PC-3 (cell line): Measurements from ENCODE around the gene ENTPD7. TPM values are rescaled to one million over a fixed set of nuclear protein-coding genes. Genes with fewer than 3 reads are reported as not detected.

Experiments used
- ATAC-seq: fragments of 200-7000 bp; cut with Tn5 transposase; 2 replicates; pipeline ENCODE4 v1.9.1; 2020; ENCODE audit warnings: mild to moderate bottlenecking, moderate library complexity
- BruUV-seq: library from RNA; stranded (reverse); fragments of 400-500 nt; replicated peaks from 2 replicates; lab custom pipeline; 2021; lab: Mats Ljungman, UMichigan
- CTCF ChIA-PET: fragments of 300-600 bp; sonication (Branson Sonifier 250); formaldehyde crosslinking; loops from one replicate; lab custom pipeline; 2022; ENCODE audit warnings: antibody characterized with exemption; lab: Charles Lee
- POLR2A ChIA-PET: fragments of 300-600 bp; sonication (Branson Sonifier 250); formaldehyde crosslinking; loops from one replicate; lab custom pipeline; 2022; ENCODE audit warnings: antibody characterized with exemption; ENCODE audit not compliant: unreplicated experiment; lab: Charles Lee
- DNase-seq: peaks from one replicate; pipeline ENCODE4 v3.0.0-alpha.2; 2015
- H2AFZ ChIP-seq: fragments of 300-600 bp; sonication (generic); 2 replicates; pipeline ENCODE4 v1.6.0; 2016; ENCODE audit warnings: antibody characterized with exemption, low read length
- H3F3A ChIP-seq: fragments of 300-600 bp; sonication (generic); one replicate; pipeline ENCODE4 v1.6.0; 2017; ENCODE audit warnings: antibody characterized with exemption, low read length, control low read depth, mild to moderate bottlenecking; ENCODE audit not compliant: unreplicated experiment
- H3K27ac ChIP-seq: fragments of 300-600 bp; sonication (generic); 2 replicates; pipeline ENCODE4 v1.5.1; 2016; ENCODE audit warnings: mild to moderate bottlenecking, low read length
- H3K27me3 ChIP-seq: fragments of 300-600 bp; sonication (generic); 2 replicates; pipeline ENCODE4 v1.6.1; 2016; ENCODE audit warnings: low read length, mixed read lengths
- H3K36me3 ChIP-seq: fragments of 300-600 bp; sonication (generic); 2 replicates; pipeline ENCODE4 v1.6.1; 2016; ENCODE audit warnings: low read depth, mixed run types, low read length, mixed read lengths
- H3K4me1 ChIP-seq: fragments of 300-600 bp; sonication (generic); 2 replicates; pipeline ENCODE4 v1.5.1; 2016; ENCODE audit warnings: low read length; ENCODE audit not compliant: insufficient read depth
- H3K4me2 ChIP-seq: fragments of 300-600 bp; sonication (generic); 2 replicates; pipeline ENCODE4 v1.6.0; 2016; ENCODE audit warnings: low read length
- H3K4me3 ChIP-seq: fragments of 300-600 bp; sonication (generic); 2 replicates; pipeline ENCODE4 v1.5.1; 2016; ENCODE audit warnings: mild to moderate bottlenecking, low read length, mixed read lengths
- H3K79me2 ChIP-seq: fragments of 300-600 bp; sonication (generic); 2 replicates; pipeline ENCODE4 v1.6.1; 2017; ENCODE audit warnings: low read length, mixed read lengths
- H3K9ac ChIP-seq: fragments of 300-600 bp; sonication (generic); 2 replicates; pipeline ENCODE4 v1.6.0; 2016; ENCODE audit warnings: mild to moderate bottlenecking, low read length
- H3K9me2 ChIP-seq: fragments of 300-600 bp; sonication (generic); replicated peaks from 2 replicates; pipeline ENCODE4 v1.6.1; 2016; ENCODE audit warnings: mixed run types, low read length, mixed read lengths
- H3K9me3 ChIP-seq: fragments of 300-600 bp; sonication (generic); 2 replicates; pipeline ENCODE4 v1.6.1; 2016; ENCODE audit warnings: low read length, mixed read lengths
- H4K20me1 ChIP-seq: fragments of 300-600 bp; sonication (generic); 2 replicates; pipeline ENCODE4 v1.6.1; 2016; ENCODE audit warnings: low read length, mixed read lengths
- EZH2 ChIP-seq: fragments of 300-600 bp; sonication (generic); IDR thresholded peaks from one replicate; pipeline ENCODE4 v1.6.1; 2017; ENCODE audit warnings: antibody characterized with exemption, mild to moderate bottlenecking, low read length; ENCODE audit not compliant: unreplicated experiment
- EZH2phosphoT487 ChIP-seq: fragments of 300-600 bp; sonication (generic); IDR thresholded peaks from 2 replicates; pipeline ENCODE4 v1.6.1; 2018; ENCODE audit warnings: mild to moderate bottlenecking, antibody characterized with exemption, low read length, borderline replicate concordance
- intact Hi-C: fragments of 100-400 bp; cut with micrococcal nuclease; formaldehyde crosslinking; loops from 2 replicates; pipeline ENCODE4 v1.9.0; 2023
- total RNA-seq: library from RNA; depleted of rRNA; stranded (reverse); fragments of >200 nt; gene quantifications from 2 replicates; pipeline ENCODE4 v1.2.3, GENCODE V29; 2014
- TF ChIP-seq, protein P1 (sequence below): fragments of 300-600 bp; sonication (generic); conservative IDR thresholded peaks from 2 replicates; pipeline ENCODE4 v1.5.1; 2017; ENCODE audit warnings: antibody characterized with exemption, low read depth, mild to moderate bottlenecking, low read length

ENTPD7 gene
- total RNA-seq, 1 experiment from 2014 or later: 6.8 TPM

DNA sequence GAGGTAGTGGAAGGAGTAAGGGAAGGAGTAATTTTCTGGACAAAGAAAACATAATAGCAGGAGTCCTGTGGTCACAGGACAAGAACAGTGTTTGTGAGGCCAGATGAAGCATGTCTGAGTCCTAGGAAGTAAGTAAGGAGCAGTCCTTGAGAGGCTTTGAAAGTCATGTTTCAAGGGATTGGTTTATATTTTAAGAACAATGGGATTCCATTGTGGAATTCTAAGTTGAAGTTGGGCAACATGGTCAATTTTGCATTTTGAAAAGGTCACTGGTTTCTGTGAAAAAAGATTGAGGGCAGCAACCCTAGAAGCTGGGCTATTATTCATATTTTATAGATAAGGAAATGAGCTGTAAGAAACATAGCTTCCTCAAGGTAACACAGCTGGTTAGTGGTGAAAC lies 28.3 kb upstream of the ENTPD7 start:
- H3K4me1 ChIP-seq: no peaks in the 10 kb centered on the region
- no peak overlapping the region for H3K27ac ChIP-seq
- H3K27me3 ChIP-seq: no peaks in the 10 kb centered on the region
- ChIA-PET CTCF (interaction anchor here (0.6 to 1.6 kb wide), 4 partner anchors 10 to 81 kb away, joined by 3 read pairs; no protein-coding TSS in a partner anchor), POLR2A (no interaction called here)
- intact Hi-C loops: loop anchor here (1.0 kb wide), 2 partner anchors 52 to 80 kb away; no protein-coding TSS in a partner anchor
- no peaks in the 10 kb centered on the region for H3K9me2 ChIP-seq
- ATAC-seq: no peak; the same call in 1 of the 2 replicates
- TF ChIP-seq EZH2 (no peak), EZH2phosphoT487 (no peak)
- TF ChIP-seq, protein P1, sequence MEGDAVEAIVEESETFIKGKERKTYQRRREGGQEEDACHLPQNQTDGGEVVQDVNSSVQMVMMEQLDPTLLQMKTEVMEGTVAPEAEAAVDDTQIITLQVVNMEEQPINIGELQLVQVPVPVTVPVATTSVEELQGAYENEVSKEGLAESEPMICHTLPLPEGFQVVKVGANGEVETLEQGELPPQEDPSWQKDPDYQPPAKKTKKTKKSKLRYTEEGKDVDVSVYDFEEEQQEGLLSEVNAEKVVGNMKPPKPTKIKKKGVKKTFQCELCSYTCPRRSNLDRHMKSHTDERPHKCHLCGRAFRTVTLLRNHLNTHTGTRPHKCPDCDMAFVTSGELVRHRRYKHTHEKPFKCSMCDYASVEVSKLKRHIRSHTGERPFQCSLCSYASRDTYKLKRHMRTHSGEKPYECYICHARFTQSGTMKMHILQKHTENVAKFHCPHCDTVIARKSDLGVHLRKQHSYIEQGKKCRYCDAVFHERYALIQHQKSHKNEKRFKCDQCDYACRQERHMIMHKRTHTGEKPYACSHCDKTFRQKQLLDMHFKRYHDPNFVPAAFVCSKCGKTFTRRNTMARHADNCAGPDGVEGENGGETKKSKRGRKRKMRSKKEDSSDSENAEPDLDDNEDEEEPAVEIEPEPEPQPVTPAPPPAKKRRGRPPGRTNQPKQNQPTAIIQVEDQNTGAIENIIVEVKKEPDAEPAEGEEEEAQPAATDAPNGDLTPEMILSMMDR: no peak
- H4K20me1 ChIP-seq: no peaks in the 10 kb centered on the region
- no peak for DNase-seq
- no peak overlapping the region for H3K4me2 ChIP-seq
- no peak overlapping the region for H2AFZ ChIP-seq
- no TSS peak for BruUV-seq
- H3K4me3 ChIP-seq: no peak overlapping the region
- H3K79me2 ChIP-seq: no peaks in the 10 kb centered on the region
- no peaks in the 10 kb centered on the region for H3K9me3 ChIP-seq
- H3F3A ChIP-seq: no peaks in the 10 kb centered on the region
- no peak overlapping the region for H3K9ac ChIP-seq
- H3K36me3 ChIP-seq: no peaks in the 10 kb centered on the region

DNA sequence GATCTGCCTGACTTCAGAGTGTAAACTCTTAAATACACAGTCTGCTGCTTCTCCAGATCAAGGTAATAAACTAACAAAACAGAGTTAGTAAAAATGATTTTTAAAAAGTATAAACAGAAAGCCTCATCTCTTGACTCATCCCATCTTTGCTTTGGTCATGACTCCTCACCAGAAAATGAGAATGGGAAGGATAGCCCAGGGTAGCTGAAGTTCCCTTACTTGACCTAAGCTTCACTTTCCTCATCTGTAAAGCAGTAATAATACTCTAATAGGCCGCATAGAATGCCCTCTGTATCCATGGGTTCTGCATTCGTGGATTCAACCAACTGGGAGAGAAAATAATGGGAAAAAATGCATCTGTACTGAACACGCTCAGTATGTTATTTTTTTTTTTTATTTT lies 27.8 kb upstream of the ENTPD7 start:
- Histone ChIP-seq H3K9me3 (no peaks in the 10 kb centered on the region), H3K9me2 (no peaks in the 10 kb centered on the region), H3K36me3 (no peaks in the 10 kb centered on the region), H3K4me3 (no peak overlapping the region), H3F3A (no peaks in the 10 kb centered on the region), H3K27me3 (no peaks in the 10 kb centered on the region), H3K4me2 (no peak overlapping the region), H3K9ac (no peak overlapping the region), H4K20me1 (no peaks in the 10 kb centered on the region), H3K27ac (no peak overlapping the region), H3K79me2 (no peaks in the 10 kb centered on the region), H3K4me1 (no peaks in the 10 kb centered on the region), H2AFZ (no peak overlapping the region)
- POLR2A ChIA-PET: no interaction called here
- BruUV-seq: no TSS peak
- no peak for DNase-seq
- CTCF ChIA-PET: interaction anchor here (0.6 to 1.6 kb wide), 4 partner anchors 10 to 80 kb away, joined by 3 read pairs; no protein-coding TSS in a partner anchor
- TF ChIP-seq, protein P1: no peak
- TF ChIP-seq EZH2 (no peak), EZH2phosphoT487 (no peak)
- intact Hi-C loops: no loop called here
- ATAC-seq: no peak

DNA sequence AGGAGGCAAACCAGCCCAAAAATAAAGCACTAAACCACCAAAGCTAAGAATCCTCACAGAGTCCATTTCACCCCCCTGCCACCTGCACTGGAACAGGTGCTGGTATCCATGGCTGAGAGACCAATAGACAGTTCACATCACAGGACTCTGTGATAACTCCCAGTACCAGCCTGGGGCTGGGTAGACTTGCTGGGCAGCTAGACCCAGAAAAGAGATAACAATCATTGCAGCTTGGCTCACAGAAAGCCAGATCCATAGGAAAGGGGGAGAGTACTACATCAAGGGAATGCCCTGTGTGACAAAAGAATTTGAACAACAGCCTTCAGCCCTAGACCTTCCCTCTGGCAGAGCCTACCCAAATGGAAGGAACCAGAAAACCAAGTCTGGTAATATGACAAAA lies 25.5 kb upstream of the ENTPD7 start:
- Histone ChIP-seq H3F3A (no peaks in the 10 kb centered on the region), H3K36me3 (no peaks in the 10 kb centered on the region), H3K9me3 (no peaks in the 10 kb centered on the region), H3K27me3 (no peaks in the 10 kb centered on the region), H3K27ac (no peak overlapping the region), H3K4me3 (no peak overlapping the region), H3K4me1 (no peaks in the 10 kb centered on the region), H4K20me1 (no peaks in the 10 kb centered on the region), H3K4me2 (no peak overlapping the region), H3K79me2 (no peaks in the 10 kb centered on the region), H3K9ac (no peak overlapping the region), H2AFZ (no peak overlapping the region), H3K9me2 (no peaks in the 10 kb centered on the region)
- intact Hi-C loops: no loop called here
- ChIA-PET CTCF (no interaction called here), POLR2A (no interaction called here)
- no peak for ATAC-seq
- DNase-seq: no peak
- TF ChIP-seq EZH2phosphoT487 (no peak), EZH2 (no peak)
- TF ChIP-seq, protein P1: no peak
- no TSS peak for BruUV-seq
